OCI-LY3 (cell line): ENCODE results near the gene ESR1.
A peak's percentile ranks its signal among the peaks of the same experiment; 100 is the strongest.

Source experiments
- H2AFZ ChIP-seq: fragments of 200-600, 300-600 bp; shearing (Covaris generic); 2 replicates; pipeline ENCODE4 v1.6.0; 2014; ENCODE audit warnings: antibody characterized with exemption, low read depth, low read length
- H3K27ac ChIP-seq: fragments of 200-600, 300-600 bp; sonication (generic); 2 replicates; pipeline ENCODE4 v1.5.1; 2014; ENCODE audit warnings: mild to moderate bottlenecking, low read length, moderate library complexity, mixed read lengths
- H3K27me3 ChIP-seq: fragments of 200-600, 300-600 bp; sonication (generic); 2 replicates; pipeline ENCODE4 v1.6.1; 2014; ENCODE audit warnings: low read depth, low read length, mixed read lengths
- H3K36me3 ChIP-seq: fragments of 200-600, 300-600 bp; sonication (generic); replicated peaks from 2 replicates; pipeline ENCODE3; 2014; ENCODE audit warnings: low read depth, low read length, mixed read lengths
- H3K4me1 ChIP-seq: fragments of 300-600, 200-600 bp; sonication (generic); 2 replicates; pipeline ENCODE4 v1.6.1; 2014; ENCODE audit warnings: low read length, mixed read lengths
- H3K4me2 ChIP-seq: fragments of 200-600, 300-600 bp; sonication (generic); 2 replicates; pipeline ENCODE4 v1.6.1; 2014; ENCODE audit warnings: low read length, mixed read lengths
- H3K4me3 ChIP-seq: fragments of 300-600, 200-600 bp; sonication (generic); 2 replicates; pipeline ENCODE4 v1.5.1; 2014; ENCODE audit warnings: antibody characterized with exemption, mild to moderate bottlenecking, low read length, moderate library complexity
- H3K79me2 ChIP-seq: fragments of 300-600, 200-600 bp; shearing (Covaris generic); 2 replicates; pipeline ENCODE4 v1.6.1; 2014; ENCODE audit warnings: mild to moderate bottlenecking, low read length, mixed read lengths
- H3K9ac ChIP-seq: fragments of 300-600, 200-600 bp; shearing (Covaris generic); 2 replicates; pipeline ENCODE4 v1.6.0; 2014; ENCODE audit warnings: mild to moderate bottlenecking, low read length, moderate library complexity
- H3K9me3 ChIP-seq: fragments of 200-600, 300-600 bp; shearing (Covaris generic); 2 replicates; pipeline ENCODE4 v1.6.1; 2014; ENCODE audit warnings: low read length, mixed read lengths; ENCODE audit not compliant: insufficient read depth
- H4K20me1 ChIP-seq: fragments of 200-600, 300-600 bp; sonication (generic); 2 replicates; pipeline ENCODE4 v1.6.1; 2016; ENCODE audit warnings: low read length, mixed read lengths; ENCODE audit not compliant: insufficient read depth
- EZH2phosphoT487 ChIP-seq: fragments of 200-600 bp; shearing (Covaris generic); IDR thresholded peaks from 2 replicates; pipeline ENCODE4 v1.6.1; 2018; ENCODE audit warnings: antibody characterized with exemption, mixed run types, low read depth
- TF ChIP-seq, protein P1 (sequence below): fragments of 200-600, 300-600 bp; sonication (generic); IDR thresholded peaks from 2 replicates; pipeline ENCODE4 v1.5.1; 2014; ENCODE audit warnings: antibody characterized with exemption, low read length, low read depth

The ESR1 gene

GRCh38 chr6:152167641-152168603 is 360.4 kb downstream of the ESR1 start:
- H3K4me3 ChIP-seq: no peak overlapping the region
- peaks cover 5% of the 10 kb centered on the region for H3K36me3 ChIP-seq
- H3K27ac ChIP-seq: no peak overlapping the region
- H3K79me2 ChIP-seq: no peaks in the 10 kb centered on the region
- no peak overlapping the region for H2AFZ ChIP-seq
- no peak overlapping the region for H3K4me2 ChIP-seq
- no peaks in the 10 kb centered on the region for H4K20me1 ChIP-seq
- H3K9me3 ChIP-seq: peaks cover 5% of the 10 kb centered on the region; the same call in 1 of the 2 replicates
- TF ChIP-seq, protein P1, sequence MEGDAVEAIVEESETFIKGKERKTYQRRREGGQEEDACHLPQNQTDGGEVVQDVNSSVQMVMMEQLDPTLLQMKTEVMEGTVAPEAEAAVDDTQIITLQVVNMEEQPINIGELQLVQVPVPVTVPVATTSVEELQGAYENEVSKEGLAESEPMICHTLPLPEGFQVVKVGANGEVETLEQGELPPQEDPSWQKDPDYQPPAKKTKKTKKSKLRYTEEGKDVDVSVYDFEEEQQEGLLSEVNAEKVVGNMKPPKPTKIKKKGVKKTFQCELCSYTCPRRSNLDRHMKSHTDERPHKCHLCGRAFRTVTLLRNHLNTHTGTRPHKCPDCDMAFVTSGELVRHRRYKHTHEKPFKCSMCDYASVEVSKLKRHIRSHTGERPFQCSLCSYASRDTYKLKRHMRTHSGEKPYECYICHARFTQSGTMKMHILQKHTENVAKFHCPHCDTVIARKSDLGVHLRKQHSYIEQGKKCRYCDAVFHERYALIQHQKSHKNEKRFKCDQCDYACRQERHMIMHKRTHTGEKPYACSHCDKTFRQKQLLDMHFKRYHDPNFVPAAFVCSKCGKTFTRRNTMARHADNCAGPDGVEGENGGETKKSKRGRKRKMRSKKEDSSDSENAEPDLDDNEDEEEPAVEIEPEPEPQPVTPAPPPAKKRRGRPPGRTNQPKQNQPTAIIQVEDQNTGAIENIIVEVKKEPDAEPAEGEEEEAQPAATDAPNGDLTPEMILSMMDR: no peak
- TF ChIP-seq EZH2phosphoT487: no peak
- H3K4me1 ChIP-seq: peaks cover 26% of the 10 kb centered on the region
- H3K9ac ChIP-seq: no peak overlapping the region
- 0 out of 2 replicates have a peak, but pooled peaks cover 6% of the 10 kb centered on the region for H3K27me3 ChIP-seq

- H3K9me3 ChIP-seq: peaks cover 5% of the 10 kb centered on the region; the same call in 1 of the 2 replicates
- H3K27ac ChIP-seq: 0 out of 2 replicates have a peak overlapping the region, but pooled peaks have one; percentile 19
- H3K4me3 ChIP-seq: peak overlapping the region; percentile 24
- peak overlapping the region; percentile 64 for H3K4me2 ChIP-seq
- H3K79me2 ChIP-seq: no peaks in the 10 kb centered on the region
- H3K36me3 ChIP-seq: peaks cover 5% of the 10 kb centered on the region
- no peak overlapping the region for H3K9ac ChIP-seq
- H3K27me3 ChIP-seq: 0 out of 2 replicates have a peak, but pooled peaks cover 6% of the 10 kb centered on the region
- no peak overlapping the region for H2AFZ ChIP-seq
- no peaks in the 10 kb centered on the region for H4K20me1 ChIP-seq
- TF ChIP-seq EZH2phosphoT487: no peak
- TF ChIP-seq, protein P1: no peak
- peaks cover 19% of the 10 kb centered on the region for H3K4me1 ChIP-seq
These were observed 362.8 kb downstream of the ESR1 start for GRCh38 chr6:152170313-152170701.

- H3K4me3 ChIP-seq: peak overlapping the region; percentile 24
- no peaks in the 10 kb centered on the region for H3K79me2 ChIP-seq
- peaks cover 5% of the 10 kb centered on the region; the same call in 1 of the 2 replicates for H3K9me3 ChIP-seq
- H3K36me3 ChIP-seq: peaks cover 5% of the 10 kb centered on the region
- 0 out of 2 replicates have a peak, but pooled peaks cover 6% of the 10 kb centered on the region for H3K27me3 ChIP-seq
- peak overlapping the region; percentile 64 for H3K4me2 ChIP-seq
- no peaks in the 10 kb centered on the region for H4K20me1 ChIP-seq
- TF ChIP-seq, protein P1: no peak
- no peak overlapping the region for H3K9ac ChIP-seq
- H3K4me1 ChIP-seq: peaks cover 19% of the 10 kb centered on the region
- no peak overlapping the region; the same call in 1 of the 2 replicates for H2AFZ ChIP-seq
- peak overlapping the region; percentile 19; the same call in 1 of the 2 replicates for H3K27ac ChIP-seq
These were observed 363.5 kb downstream of the ESR1 start for GRCh38 chr6:152170702-152171667.
